Karpas-422 (cell line): ENCODE measurements around the gene DCTN3. TPM values are rescaled to one million over a fixed set of nuclear protein-coding genes. Genes with fewer than 3 reads are reported as not detected.

Experiments
- DNase-seq: peaks from one replicate; pipeline ENCODE4 v3.0.0-alpha.2; 2015
- H2AFZ ChIP-seq: fragments of 200-600 bp; sonication (generic); 2 replicates; pipeline ENCODE4 v1.6.1; 2014; ENCODE audit warnings: antibody characterized with exemption, low read length, mixed read lengths
- H3K27ac ChIP-seq: fragments of 200-600 bp; sonication (generic); 2 replicates; pipeline ENCODE4 v1.5.1; 2014; ENCODE audit warnings: mild to moderate bottlenecking, low read length, moderate library complexity
- H3K27me3 ChIP-seq: fragments of 200-600 bp; sonication (generic); 2 replicates; pipeline ENCODE4 v1.6.1; 2014; ENCODE audit warnings: low read length, mixed read lengths
- H3K36me3 ChIP-seq: fragments of 200-600 bp; sonication (generic); 2 replicates; pipeline ENCODE4 v1.6.1; 2014; ENCODE audit warnings: low read length, mixed read lengths; ENCODE audit not compliant: insufficient read depth
- H3K4me1 ChIP-seq: fragments of 200-600 bp; sonication (generic); 2 replicates; pipeline ENCODE4 v1.6.1; 2014; ENCODE audit warnings: mild to moderate bottlenecking, low read length, mixed read lengths
- H3K4me2 ChIP-seq: fragments of 200-600 bp; sonication (generic); 2 replicates; pipeline ENCODE4 v1.6.1; 2014; ENCODE audit warnings: low read length, low read depth, mild to moderate bottlenecking; ENCODE audit not compliant: poor library complexity, severe bottlenecking
- H3K4me3 ChIP-seq: fragments of 200-600 bp; sonication (generic); 2 replicates; pipeline ENCODE4 v1.5.1; 2014; ENCODE audit warnings: mild to moderate bottlenecking, antibody characterized with exemption, low read length, mixed read lengths
- H3K79me2 ChIP-seq: fragments of 200-600 bp; sonication (generic); 2 replicates; pipeline ENCODE4 v1.6.1; 2014; ENCODE audit warnings: mild to moderate bottlenecking, low read length, mixed read lengths
- H3K9ac ChIP-seq: fragments of 200-600 bp; sonication (generic); 2 replicates; pipeline ENCODE4 v1.6.0; 2014; ENCODE audit warnings: low read length
- H3K9me2 ChIP-seq: fragments of 200-600 bp; sonication (generic), shearing (Covaris generic); replicated peaks from 2 replicates; pipeline ENCODE4 v1.6.0; 2014; ENCODE audit warnings: mild to moderate bottlenecking, low read length, moderate library complexity; ENCODE audit not compliant: insufficient read depth
- H3K9me3 ChIP-seq: fragments of 300-700, 200-600 bp; sonication (generic); 2 replicates; pipeline ENCODE4 v1.6.1; 2014; ENCODE audit warnings: low read length, mixed read lengths
- H4K20me1 ChIP-seq: fragments of 200-600 bp; sonication (generic); 2 replicates; pipeline ENCODE4 v1.6.1; 2014; ENCODE audit warnings: mild to moderate bottlenecking, antibody characterized with exemption, low read length, low read depth; ENCODE audit not compliant: insufficient read depth
- total RNA-seq: library from RNA; depleted of rRNA; stranded (reverse); fragments of >200 nt; shearing (Covaris generic); gene quantifications from 2 replicates; pipeline ENCODE4 v1.2.3, GENCODE V29; 2014; ENCODE audit warnings: low replicate concordance

Gene DCTN3
- total RNA-seq, 1 experiment from 2014 or later, result 75.9 TPM

GRCh38 chr9:34658461-34658860 is 38.2 kb upstream of the DCTN3 start:
- H3K27ac ChIP-seq, result no peak overlapping the region
- H3K4me3 ChIP-seq, result no peak overlapping the region
- H3K27me3 ChIP-seq, result no peaks in the 10 kb centered on the region
- no peaks in the 10 kb centered on the region for H4K20me1 ChIP-seq
- H3K4me1 ChIP-seq, result no peaks in the 10 kb centered on the region
- DNase-seq, result no peak
- H3K9me2 ChIP-seq, result no peaks in the 10 kb centered on the region
- H2AFZ ChIP-seq, result no peak overlapping the region
- H3K9me3 ChIP-seq, result no peaks in the 10 kb centered on the region
- no peaks in the 10 kb centered on the region for H3K79me2 ChIP-seq
- no peak overlapping the region for H3K4me2 ChIP-seq
- H3K9ac ChIP-seq, result no peak overlapping the region
- no peaks in the 10 kb centered on the region for H3K36me3 ChIP-seq

GRCh38 chr9:34656992-34657391 is 36.7 kb upstream of the DCTN3 start:
- Histone ChIP-seq H3K9ac (no peak overlapping the region), H3K4me2 (no peak overlapping the region), H4K20me1 (no peaks in the 10 kb centered on the region), H3K27ac (no peak overlapping the region), H2AFZ (no peak overlapping the region), H3K9me3 (no peaks in the 10 kb centered on the region), H3K9me2 (no peaks in the 10 kb centered on the region), H3K79me2 (no peaks in the 10 kb centered on the region), H3K27me3 (no peaks in the 10 kb centered on the region), H3K4me1 (no peaks in the 10 kb centered on the region), H3K36me3 (no peaks in the 10 kb centered on the region), H3K4me3 (no peak overlapping the region)
- no peak for DNase-seq

GRCh38 chr9:34655394-34655793 is 35.1 kb upstream of the DCTN3 start:
- no peak overlapping the region for H3K4me2 ChIP-seq

GRCh38 chr9:34654323-34655051 is 34.2 kb upstream of the DCTN3 start:
- H3K9me2 ChIP-seq, result no peaks in the 10 kb centered on the region
- no peaks in the 10 kb centered on the region for H3K36me3 ChIP-seq
- H4K20me1 ChIP-seq, result no peaks in the 10 kb centered on the region
- no peak overlapping the region for H3K4me2 ChIP-seq
- no peaks in the 10 kb centered on the region for H3K4me1 ChIP-seq
- no peak overlapping the region for H3K9ac ChIP-seq
- no peaks in the 10 kb centered on the region for H3K9me3 ChIP-seq
- H3K4me3 ChIP-seq, result no peak overlapping the region
- no peaks in the 10 kb centered on the region for H3K79me2 ChIP-seq
- no peaks in the 10 kb centered on the region for H3K27me3 ChIP-seq
- H2AFZ ChIP-seq, result no peak overlapping the region
- no peak overlapping the region for H3K27ac ChIP-seq
- no peak for DNase-seq

More at GRCh38 chr9:34655394-34655793, 35.1 kb upstream of the DCTN3 start:
- Histone ChIP-seq H2AFZ (no peak overlapping the region), H3K27me3 (no peaks in the 10 kb centered on the region), H3K9ac (no peak overlapping the region), H3K4me1 (no peaks in the 10 kb centered on the region), H3K36me3 (no peaks in the 10 kb centered on the region), H3K79me2 (no peaks in the 10 kb centered on the region), H3K4me3 (no peak overlapping the region), H3K27ac (no peak overlapping the region), H4K20me1 (no peaks in the 10 kb centered on the region), H3K9me3 (no peaks in the 10 kb centered on the region), H3K9me2 (no peaks in the 10 kb centered on the region)
- DNase-seq, result no peak

- Histone ChIP-seq H3K4me1 (no peaks in the 10 kb centered on the region), H3K9me3 (no peaks in the 10 kb centered on the region), H3K9ac (no peak overlapping the region), H3K4me3 (no peak overlapping the region), H3K27me3 (no peaks in the 10 kb centered on the region), H3K79me2 (no peaks in the 10 kb centered on the region), H3K4me2 (no peak overlapping the region), H3K27ac (no peak overlapping the region), H2AFZ (no peak overlapping the region), H4K20me1 (no peaks in the 10 kb centered on the region), H3K36me3 (peaks cover 5% of the 10 kb centered on the region; the same call in 1 of the 2 replicates), H3K9me2 (no peaks in the 10 kb centered on the region)
- DNase-seq, result no peak
These were observed 33.1 kb upstream of the DCTN3 start for GRCh38 chr9:34653151-34654072.

- no peaks in the 10 kb centered on the region for H3K27me3 ChIP-seq
- DNase-seq, result no peak
- no peaks in the 10 kb centered on the region for H3K9me3 ChIP-seq
- no peak overlapping the region for H3K4me3 ChIP-seq
- peaks cover 5% of the 10 kb centered on the region; the same call in 1 of the 2 replicates for H3K36me3 ChIP-seq
- peaks cover 5% of the 10 kb centered on the region for H3K4me1 ChIP-seq
- H4K20me1 ChIP-seq, result no peaks in the 10 kb centered on the region; the same call in 1 of the 2 replicates
- H3K9ac ChIP-seq, result no peak overlapping the region
- no peak overlapping the region for H3K27ac ChIP-seq
- no peaks in the 10 kb centered on the region for H3K9me2 ChIP-seq
- H2AFZ ChIP-seq, result no peak overlapping the region
- H3K4me2 ChIP-seq, result no peak overlapping the region
- peaks cover 6% of the 10 kb centered on the region for H3K79me2 ChIP-seq
These were observed 32.3 kb upstream of the DCTN3 start for GRCh38 chr9:34652602-34653000.

- no peaks in the 10 kb centered on the region; the same call in 1 of the 2 replicates for H4K20me1 ChIP-seq
- H3K9me3 ChIP-seq, result no peaks in the 10 kb centered on the region
- H2AFZ ChIP-seq, result no peak within 1 kb of the TSS
- DNase-seq, result no peak
- no peak within 1 kb of the TSS for H3K4me3 ChIP-seq
- H3K9me2 ChIP-seq, result no peaks in the 10 kb centered on the region
- peaks cover 10% of the 10 kb centered on the region for H3K4me1 ChIP-seq
- peaks cover 11% of the 10 kb centered on the region for H3K79me2 ChIP-seq
- peaks cover 5% of the 10 kb centered on the region; the same call in 1 of the 2 replicates for H3K36me3 ChIP-seq
- no peak within 1 kb of the TSS for H3K27ac ChIP-seq
- H3K27me3 ChIP-seq, result no peaks in the 10 kb centered on the region
- H3K4me2 ChIP-seq, result no peak within 1 kb of the TSS
- no peak within 1 kb of the TSS for H3K9ac ChIP-seq
These were observed 31.7 kb upstream of the DCTN3 start, which contains the start of gene IL11RA for GRCh38 chr9:34651876-34652601. Gene IL11RA, plus strand, starts transcription at chr9:34652185. Its CDS starts 3,033 bp downstream, at chr9:34655218.
